SK-N-SH (cell line): Measurements from ENCODE around the gene FOXE3.

Source experiments
- CTCF ChIP-seq: fragments of 200-600 bp; sonication (generic); IDR thresholded peaks from 2 replicates; pipeline ENCODE4 v1.6.1; 2017; ENCODE audit warnings: antibody characterized with exemption, mild to moderate bottlenecking, moderate library complexity
- FOXJ3 ChIP-seq: sonication (generic); formaldehyde crosslinking; IDR thresholded peaks from 2 replicates; pipeline ENCODE4 v1.5.1; 2020; ENCODE audit warnings: mild to moderate bottlenecking, missing genetic modification reagents
- NRF1 ChIP-seq: IDR thresholded peaks from 2 replicates; pipeline ENCODE4 v1.6.1; 2012; ENCODE audit warnings: low read depth, mild to moderate bottlenecking, low read length
- RAD21 ChIP-seq: IDR thresholded peaks from 2 replicates; pipeline ENCODE4 v1.6.1; 2012; ENCODE audit warnings: mild to moderate bottlenecking, low read length
- SMC3 ChIP-seq: IDR thresholded peaks from 2 replicates; pipeline ENCODE4 v1.6.1; 2012; ENCODE audit warnings: low read depth, low read length, improper control_type of control experiment
- TAF1 ChIP-seq: IDR thresholded peaks from 2 replicates; pipeline ENCODE4 v1.6.1; 2012; ENCODE audit warnings: low read depth, mild to moderate bottlenecking, low read length, moderate library complexity, borderline replicate concordance
- TF ChIP-seq, protein P1 (sequence below): IDR thresholded peaks from 2 replicates; pipeline ENCODE4 v1.4.0; 2012; ENCODE audit warnings: low read depth

- TF ChIP-seq, protein P1, sequence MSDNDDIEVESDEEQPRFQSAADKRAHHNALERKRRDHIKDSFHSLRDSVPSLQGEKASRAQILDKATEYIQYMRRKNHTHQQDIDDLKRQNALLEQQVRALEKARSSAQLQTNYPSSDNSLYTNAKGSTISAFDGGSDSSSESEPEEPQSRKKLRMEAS, result no peak
- no peak for TF ChIP-seq CTCF
- no peak for TF ChIP-seq FOXJ3 (CRISPR knock-in tag)
- no peak for TF ChIP-seq SMC3
- TF ChIP-seq RAD21, result no peak
- TF ChIP-seq NRF1, result no peak
- no peak for TF ChIP-seq TAF1
Observed at GRCh38 chr1:47393141-47393540, 22.9 kb upstream of the FOXE3 start.
